ENCODE measurements around the gene SCN8A.

Gene SCN8A

DNA sequence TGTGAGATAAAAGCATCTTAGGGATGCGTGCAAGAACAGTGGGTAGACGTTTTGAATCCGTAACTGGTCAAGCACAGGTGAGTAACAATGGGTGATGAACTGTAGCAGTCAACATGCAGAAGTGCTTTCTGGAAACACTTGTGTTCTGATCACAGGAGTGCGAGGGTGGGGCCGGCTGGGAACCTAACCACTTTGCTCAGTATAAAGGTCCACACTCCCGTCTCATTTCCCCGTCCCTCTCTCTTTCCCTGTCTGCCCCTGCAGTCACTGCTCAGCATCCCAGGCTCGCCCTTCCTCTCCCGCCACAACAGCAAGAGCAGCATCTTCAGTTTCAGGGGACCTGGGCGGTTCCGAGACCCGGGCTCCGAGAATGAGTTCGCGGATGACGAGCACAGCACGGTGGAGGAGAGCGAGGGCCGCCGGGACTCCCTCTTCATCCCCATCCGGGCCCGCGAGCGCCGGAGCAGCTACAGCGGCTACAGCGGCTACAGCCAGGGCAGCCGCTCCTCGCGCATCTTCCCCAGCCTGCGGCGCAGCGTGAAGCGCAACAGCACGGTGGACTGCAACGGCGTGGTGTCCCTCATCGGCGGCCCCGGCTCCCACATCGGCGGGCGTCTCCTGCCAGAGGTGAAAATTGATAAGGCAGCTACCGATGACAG is 130.4 kb downstream of the SCN8A start:
- Histone ChIP-seq H3K4me2 (no peak overlapping the region), H3K27ac (no peak overlapping the region), H3K27me3 (ENCODE audit: insufficient read depth, low read depth) (no peaks in the 10 kb centered on the region), H3K4me1 (ENCODE audit: low read depth, poor library complexity, severe bottlenecking) (no peaks in the 10 kb centered on the region), H3K79me2 (ENCODE audit: insufficient read depth, low read depth) (no peaks in the 10 kb centered on the region), H3K9ac (no peak overlapping the region), H2AFZ (ENCODE audit: low read depth) (no peak overlapping the region), H3K4me3 (IDR thresholded peaks at IDR 0.05; ENCODE audit: insufficient read depth, low read depth, low read length) (no peak overlapping the region), H4K20me1 (ENCODE audit: insufficient read depth) (no peaks in the 10 kb centered on the region), H3K36me3 (ENCODE audit: insufficient read depth) (no peaks in the 10 kb centered on the region)
- TF ChIP-seq, protein P1, sequence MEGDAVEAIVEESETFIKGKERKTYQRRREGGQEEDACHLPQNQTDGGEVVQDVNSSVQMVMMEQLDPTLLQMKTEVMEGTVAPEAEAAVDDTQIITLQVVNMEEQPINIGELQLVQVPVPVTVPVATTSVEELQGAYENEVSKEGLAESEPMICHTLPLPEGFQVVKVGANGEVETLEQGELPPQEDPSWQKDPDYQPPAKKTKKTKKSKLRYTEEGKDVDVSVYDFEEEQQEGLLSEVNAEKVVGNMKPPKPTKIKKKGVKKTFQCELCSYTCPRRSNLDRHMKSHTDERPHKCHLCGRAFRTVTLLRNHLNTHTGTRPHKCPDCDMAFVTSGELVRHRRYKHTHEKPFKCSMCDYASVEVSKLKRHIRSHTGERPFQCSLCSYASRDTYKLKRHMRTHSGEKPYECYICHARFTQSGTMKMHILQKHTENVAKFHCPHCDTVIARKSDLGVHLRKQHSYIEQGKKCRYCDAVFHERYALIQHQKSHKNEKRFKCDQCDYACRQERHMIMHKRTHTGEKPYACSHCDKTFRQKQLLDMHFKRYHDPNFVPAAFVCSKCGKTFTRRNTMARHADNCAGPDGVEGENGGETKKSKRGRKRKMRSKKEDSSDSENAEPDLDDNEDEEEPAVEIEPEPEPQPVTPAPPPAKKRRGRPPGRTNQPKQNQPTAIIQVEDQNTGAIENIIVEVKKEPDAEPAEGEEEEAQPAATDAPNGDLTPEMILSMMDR (conservative IDR thresholded peaks at IDR 0.05; ENCODE audit: low read depth, low read length), result no peak

DNA sequence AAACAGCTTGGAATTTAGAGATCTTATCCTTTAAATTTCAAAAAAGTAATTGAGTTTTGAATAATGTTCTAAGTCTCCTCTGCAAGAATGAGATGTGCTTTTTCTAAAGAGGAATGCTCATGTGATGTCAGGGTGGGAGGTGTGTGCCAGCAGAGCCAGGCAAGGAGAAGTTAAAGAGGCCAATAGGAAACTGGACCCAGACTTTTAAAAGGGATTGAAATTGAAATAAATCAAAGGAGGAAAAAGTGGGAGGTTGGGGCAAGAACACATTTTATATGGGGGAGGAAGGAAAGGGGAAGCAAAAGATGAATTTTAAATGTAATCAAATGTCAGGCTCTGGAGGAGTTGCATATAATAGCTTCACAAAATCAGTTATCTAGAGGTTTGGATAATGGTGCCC is 131.4 kb downstream of the SCN8A start:
- H4K20me1 ChIP-seq (ENCODE audit: insufficient read depth), result no peaks in the 10 kb centered on the region
- no peaks in the 10 kb centered on the region for H3K79me2 ChIP-seq (ENCODE audit: insufficient read depth, low read depth)
- no peak overlapping the region for H3K9ac ChIP-seq
- no peak overlapping the region for H3K4me2 ChIP-seq
- TF ChIP-seq, protein P1 (conservative IDR thresholded peaks at IDR 0.05; ENCODE audit: low read depth, low read length), result no peak
- no peak overlapping the region for H2AFZ ChIP-seq (ENCODE audit: low read depth)
- H3K4me3 ChIP-seq (IDR thresholded peaks at IDR 0.05; ENCODE audit: insufficient read depth, low read depth, low read length), result no peak overlapping the region
- no peaks in the 10 kb centered on the region for H3K36me3 ChIP-seq (ENCODE audit: insufficient read depth)
- no peaks in the 10 kb centered on the region for H3K4me1 ChIP-seq (ENCODE audit: low read depth, poor library complexity, severe bottlenecking)
- H3K27ac ChIP-seq, result no peak overlapping the region
- H3K27me3 ChIP-seq (ENCODE audit: insufficient read depth, low read depth), result no peaks in the 10 kb centered on the region

DNA sequence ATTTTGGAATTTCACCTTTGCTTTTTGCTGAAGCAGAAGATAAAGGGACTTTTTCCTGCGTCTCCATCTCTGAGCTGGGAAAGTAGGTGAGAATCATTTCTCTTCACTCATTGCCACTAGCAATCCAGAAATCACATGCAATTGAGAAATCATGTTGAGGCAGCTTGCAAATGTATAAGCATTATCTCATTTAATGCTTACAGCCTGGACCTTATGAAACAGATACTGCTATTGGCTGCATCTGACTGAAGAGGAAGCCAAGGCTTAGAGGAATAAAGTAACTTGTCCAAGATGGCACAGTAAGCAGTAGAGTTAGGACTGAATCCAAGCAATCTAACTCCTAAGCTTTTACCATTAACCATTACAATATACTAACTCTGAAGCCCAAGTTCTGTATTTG is 135.1 kb downstream of the SCN8A start:
- TF ChIP-seq, protein P1 (conservative IDR thresholded peaks at IDR 0.05; ENCODE audit: low read depth, low read length), result no peak
- no peak overlapping the region for H3K9ac ChIP-seq
- no peaks in the 10 kb centered on the region for H3K79me2 ChIP-seq (ENCODE audit: insufficient read depth, low read depth)
- H3K4me3 ChIP-seq (IDR thresholded peaks at IDR 0.05; ENCODE audit: insufficient read depth, low read depth, low read length), result no peak overlapping the region
- no peak overlapping the region for H3K27ac ChIP-seq
- H3K27me3 ChIP-seq (ENCODE audit: insufficient read depth, low read depth), result no peaks in the 10 kb centered on the region
- no peak overlapping the region for H3K4me2 ChIP-seq
- no peaks in the 10 kb centered on the region for H4K20me1 ChIP-seq (ENCODE audit: insufficient read depth)
- H2AFZ ChIP-seq (ENCODE audit: low read depth), result no peak overlapping the region
- no peaks in the 10 kb centered on the region for H3K36me3 ChIP-seq (ENCODE audit: insufficient read depth)
- H3K4me1 ChIP-seq (ENCODE audit: low read depth, poor library complexity, severe bottlenecking), result no peaks in the 10 kb centered on the region

DNA sequence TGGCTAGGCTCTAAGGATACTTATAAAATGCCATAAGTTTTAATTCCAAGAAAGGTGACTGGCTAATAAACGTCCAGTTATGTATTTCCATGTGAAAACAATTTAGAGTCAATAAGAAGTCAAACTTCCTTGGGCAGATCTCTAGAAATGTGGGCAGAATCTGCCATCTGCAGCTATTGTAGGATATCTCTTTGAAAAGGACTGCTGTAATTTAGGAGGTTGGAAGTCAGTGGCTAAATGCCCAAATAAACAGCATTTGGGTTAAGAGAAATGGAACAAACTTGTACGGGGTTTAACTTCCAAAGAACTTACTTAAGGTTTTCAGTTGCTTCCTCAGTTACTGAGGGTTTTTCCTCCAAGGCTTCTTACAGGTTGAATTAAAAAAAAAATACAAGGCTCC is 135.9 kb downstream of the SCN8A start:
- no peak overlapping the region for H3K9ac ChIP-seq
- H3K4me1 ChIP-seq (ENCODE audit: low read depth, poor library complexity, severe bottlenecking), result no peaks in the 10 kb centered on the region
- H4K20me1 ChIP-seq (ENCODE audit: insufficient read depth), result no peaks in the 10 kb centered on the region
- no peak overlapping the region for H3K4me2 ChIP-seq
- no peak overlapping the region for H2AFZ ChIP-seq (ENCODE audit: low read depth)
- no peak overlapping the region for H3K4me3 ChIP-seq (IDR thresholded peaks at IDR 0.05; ENCODE audit: insufficient read depth, low read depth, low read length)
- no peaks in the 10 kb centered on the region for H3K36me3 ChIP-seq (ENCODE audit: insufficient read depth)
- no peak overlapping the region for H3K27ac ChIP-seq
- no peaks in the 10 kb centered on the region for H3K27me3 ChIP-seq (ENCODE audit: insufficient read depth, low read depth)
- TF ChIP-seq, protein P1 (conservative IDR thresholded peaks at IDR 0.05; ENCODE audit: low read depth, low read length), result no peak
- no peaks in the 10 kb centered on the region for H3K79me2 ChIP-seq (ENCODE audit: insufficient read depth, low read depth)
